SW480 (cell line): Measurements from ENCODE around the gene NHSL2.

ENCODE experiments used
- DNase-seq: peaks from one replicate; pipeline ENCODE4 v3.0.0-alpha.2; 2016; ENCODE audit warnings: low spot score

NHSL2 gene

DNA sequence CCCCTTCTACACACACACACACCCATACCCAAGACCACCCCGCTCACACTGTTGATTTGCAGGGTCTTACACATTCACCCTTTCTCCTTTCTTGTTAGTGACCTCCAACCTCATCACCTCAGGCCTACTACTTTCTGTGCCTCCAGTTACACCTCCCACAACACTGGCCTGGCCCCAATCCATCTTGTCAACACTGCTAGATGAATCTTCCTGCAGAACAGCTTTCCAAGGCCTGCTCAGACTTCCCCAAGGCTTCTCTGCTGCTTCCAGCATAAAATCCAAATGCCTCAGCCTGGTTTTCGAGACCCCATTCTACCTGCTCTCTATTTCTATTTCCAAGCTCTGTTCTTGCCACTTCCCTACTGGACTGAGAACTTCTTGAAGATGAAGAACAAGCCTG lies 79.9 kb downstream of the NHSL2 start:
- no peak for DNase-seq

DNA sequence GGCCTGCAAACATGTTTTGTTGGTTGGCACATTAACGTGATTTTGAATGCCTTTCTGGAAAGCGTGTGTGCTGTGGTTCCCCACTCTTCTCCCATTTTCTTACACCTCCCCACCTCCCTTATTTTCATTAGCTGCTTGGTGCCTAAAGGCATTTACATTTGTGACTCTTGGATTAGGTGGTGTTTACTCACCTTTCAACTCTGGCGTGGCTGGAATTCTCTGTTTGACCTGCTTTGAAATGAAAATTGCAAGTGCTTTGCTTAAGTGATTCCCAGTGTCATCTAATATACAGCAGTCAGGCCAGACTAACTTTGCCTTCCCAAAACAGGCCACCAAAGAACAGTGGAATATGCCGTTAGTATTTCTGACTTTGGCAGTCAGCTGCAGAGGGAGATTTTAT lies 80.5 kb downstream of the NHSL2 start:
- DNase-seq = no peak

GRCh38 chrX:71992711-71993110 lies 82.1 kb downstream of the NHSL2 start:
- no peak for DNase-seq

- no peak for DNase-seq
Measured at GRCh38 chrX:71993371-71993770, 82.7 kb downstream of the NHSL2 start.

DNA sequence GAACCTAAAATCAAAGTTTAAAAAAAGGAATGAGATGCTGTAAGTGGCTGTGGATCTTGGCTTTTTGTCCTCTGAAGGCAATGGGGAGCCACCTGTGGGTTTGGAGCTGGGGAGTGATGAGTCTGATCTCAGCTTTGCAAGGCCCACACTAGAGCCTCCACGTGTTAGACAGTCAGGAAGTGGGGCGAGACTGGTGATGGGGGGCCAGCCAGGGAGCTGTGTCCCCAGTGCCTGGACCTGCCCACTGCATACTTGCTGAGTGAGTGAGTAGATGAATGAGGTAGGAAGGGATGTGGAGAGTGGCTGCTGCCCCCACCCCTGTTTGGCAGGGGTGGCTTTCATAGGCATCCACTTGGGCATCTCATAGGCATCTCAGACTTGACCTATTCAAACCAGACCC lies 84.0 kb downstream of the NHSL2 start:
- DNase-seq = no peak

- no peak for DNase-seq
Measured at GRCh38 chrX:71995122-71995521, 84.5 kb downstream of the NHSL2 start.

GRCh38 chrX:71996136-71996535 lies 85.5 kb downstream of the NHSL2 start:
- DNase-seq = no peak

GRCh38 chrX:71996826-71997225 lies 86.2 kb downstream of the NHSL2 start:
- no peak for DNase-seq

DNA sequence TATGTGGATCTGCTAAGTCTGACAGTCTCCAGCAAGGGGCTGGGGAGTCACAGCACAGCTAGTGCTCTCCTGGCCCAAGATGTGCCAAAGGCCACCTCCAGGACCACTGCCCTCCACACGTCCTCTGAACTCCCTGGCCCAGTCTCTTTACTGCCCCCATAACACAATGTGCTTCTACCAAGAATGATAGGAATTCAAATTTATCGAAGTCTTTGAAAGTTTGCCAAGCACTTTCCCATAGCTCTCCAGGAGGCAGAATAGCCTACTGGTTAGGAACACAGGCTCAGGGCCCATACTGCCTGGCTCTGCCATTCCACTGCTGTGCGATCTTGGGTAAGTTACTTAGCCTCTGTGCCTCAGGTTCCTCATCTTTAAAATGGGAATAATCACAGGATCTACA lies 86.7 kb downstream of the NHSL2 start:
- no peak for DNase-seq

GRCh38 chrX:71998836-71999509 lies 88.3 kb downstream of the NHSL2 start:
- DNase-seq = peak; percentile 36

DNA sequence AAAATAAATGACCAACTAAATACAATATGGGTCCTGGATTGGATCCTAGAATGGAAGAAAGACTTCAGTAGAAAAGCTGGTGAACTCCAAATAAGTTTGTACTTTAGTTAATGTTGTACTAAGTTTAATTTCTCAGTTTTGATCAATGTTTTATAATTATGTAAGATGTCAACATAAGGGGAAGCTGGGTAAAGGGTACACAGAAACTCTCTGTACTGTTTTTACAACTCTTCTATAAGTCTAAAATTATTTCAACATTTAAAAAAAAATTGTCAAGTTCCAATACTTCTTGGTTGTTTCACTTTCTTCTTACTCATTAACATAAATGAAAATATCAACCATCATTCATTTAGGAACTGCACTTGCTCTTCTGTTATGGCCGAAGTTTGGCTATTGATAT lies 88.9 kb downstream of the NHSL2 start:
- DNase-seq = no peak

GRCh38 chrX:72001471-72001870 lies 90.8 kb downstream of the NHSL2 start:
- DNase-seq = no peak

DNA sequence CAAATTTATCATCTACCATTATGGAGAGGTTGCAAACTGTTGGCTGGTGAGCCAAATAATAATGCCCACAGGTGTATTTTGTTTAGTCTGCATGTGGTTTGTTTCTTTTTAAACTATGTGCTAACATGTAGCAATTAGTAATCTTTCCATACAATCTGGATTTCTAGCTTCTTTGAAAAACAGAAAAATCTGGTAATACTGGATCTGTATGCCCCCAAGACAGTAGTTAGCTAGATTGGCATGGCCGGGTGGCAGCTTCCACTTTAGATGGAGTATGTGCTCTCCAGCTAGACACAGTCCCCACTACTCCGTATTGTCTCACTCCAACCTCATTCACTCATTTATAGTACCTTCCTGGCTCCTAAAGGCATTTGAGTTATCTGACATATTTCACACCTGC lies 91.3 kb downstream of the NHSL2 start:
- DNase-seq = no peak

DNA sequence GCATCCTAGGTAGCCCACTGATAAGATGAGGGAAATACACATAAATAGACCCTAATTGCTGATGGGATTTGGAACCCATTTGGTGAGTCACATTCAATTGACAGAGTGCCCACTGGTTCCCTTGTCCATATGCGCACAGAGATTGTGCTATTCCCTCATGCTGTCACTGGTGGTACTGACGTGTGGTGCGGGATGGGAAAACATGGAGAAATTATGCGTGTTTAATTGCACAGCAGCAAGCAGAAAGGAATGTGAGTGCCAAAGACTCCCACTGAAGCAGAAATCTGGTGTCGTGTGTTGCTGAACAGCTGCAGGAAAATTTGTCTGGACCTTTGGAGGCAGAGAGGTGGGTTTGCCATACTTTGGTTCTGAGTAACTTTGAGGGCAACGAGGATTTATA lies 92.2 kb downstream of the NHSL2 start:
- no peak for DNase-seq

DNA sequence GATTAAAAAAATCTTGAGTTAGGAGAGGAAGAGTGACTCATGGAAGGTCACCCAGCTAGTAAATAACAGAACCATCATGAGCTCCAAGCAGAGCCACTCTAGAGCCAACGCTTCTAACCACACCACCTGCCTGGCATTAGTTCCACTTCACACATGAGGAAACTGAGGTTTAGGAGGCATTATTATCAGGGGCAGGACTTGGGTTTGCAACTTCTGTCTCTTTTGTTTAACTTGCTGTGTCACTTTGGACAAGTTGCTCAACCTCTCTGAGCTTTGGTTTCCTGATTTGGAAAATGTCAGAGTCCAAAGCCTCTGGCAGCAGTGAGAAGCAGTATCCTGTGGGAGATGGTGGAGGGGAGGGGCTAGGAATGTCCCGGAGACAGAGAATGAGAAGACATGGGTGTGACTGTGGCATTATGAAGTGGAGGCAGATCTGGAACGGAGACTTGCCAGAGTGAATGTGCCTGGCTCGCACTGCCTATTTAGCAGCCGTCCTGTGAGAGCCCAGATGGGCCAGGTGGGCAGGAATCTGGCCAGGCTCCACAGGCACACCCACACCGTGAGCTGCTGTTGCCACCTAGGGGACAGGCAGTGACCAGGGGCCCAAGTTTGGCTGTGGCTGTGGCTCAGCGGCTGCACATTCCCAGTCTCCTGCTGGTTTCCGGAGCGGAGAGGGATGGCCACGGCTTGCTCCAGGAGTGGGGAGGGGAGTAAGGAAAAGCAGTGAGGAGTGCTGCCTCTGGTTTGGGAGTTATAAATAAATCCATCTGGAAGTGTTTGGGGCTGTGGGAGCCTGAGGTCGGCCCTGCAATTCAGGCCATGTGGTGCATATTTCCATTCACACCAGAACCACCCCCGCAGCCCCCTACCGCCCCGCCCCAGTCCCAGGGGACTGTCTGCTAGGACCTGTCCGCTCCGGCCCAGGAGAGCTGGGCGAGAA lies 93.4 kb downstream of the NHSL2 start:
- peak; percentile 66 for DNase-seq

DNA sequence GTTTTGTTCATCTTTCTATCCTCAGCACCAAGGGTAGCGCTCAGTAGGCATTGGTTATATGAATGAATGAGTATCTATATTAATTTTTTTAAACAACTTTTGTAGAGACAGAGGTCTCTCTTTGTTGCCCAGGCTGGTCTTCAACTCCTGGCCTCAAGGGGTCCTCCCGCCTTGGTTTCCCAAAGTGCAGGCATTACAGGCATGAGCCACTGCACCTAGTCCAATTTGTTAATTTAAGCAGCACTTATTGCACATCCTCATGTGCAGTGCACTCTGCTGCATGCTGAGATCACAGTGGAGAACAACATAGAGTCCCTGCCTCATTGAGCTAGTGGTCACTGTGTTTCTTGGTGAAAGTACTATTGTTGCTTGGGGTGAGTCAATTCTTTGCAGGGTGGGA lies 94.4 kb downstream of the NHSL2 start:
- DNase-seq = no peak

- no peak for DNase-seq
Measured at GRCh38 chrX:72006461-72006860, 95.8 kb downstream of the NHSL2 start.

DNA sequence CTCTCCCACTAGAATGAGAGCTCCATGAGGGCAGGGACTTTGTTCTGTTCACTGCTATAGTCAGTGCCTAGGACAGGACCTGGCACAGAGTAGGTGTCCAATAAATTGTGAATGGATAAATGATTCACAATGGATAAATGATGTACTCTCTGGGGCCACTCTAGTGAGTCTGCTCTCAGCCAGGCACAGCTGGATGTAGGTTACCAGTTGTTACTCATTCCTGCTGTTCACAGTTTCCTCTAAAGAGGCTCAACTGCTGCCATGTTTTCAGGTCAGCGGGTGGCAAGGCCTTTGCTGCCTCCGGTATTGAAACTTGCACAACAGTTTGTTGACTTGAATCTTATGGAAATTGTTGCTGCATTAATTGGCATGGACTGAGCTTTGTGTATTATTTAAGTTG lies 99.1 kb downstream of the NHSL2 start:
- no peak for DNase-seq

DNA sequence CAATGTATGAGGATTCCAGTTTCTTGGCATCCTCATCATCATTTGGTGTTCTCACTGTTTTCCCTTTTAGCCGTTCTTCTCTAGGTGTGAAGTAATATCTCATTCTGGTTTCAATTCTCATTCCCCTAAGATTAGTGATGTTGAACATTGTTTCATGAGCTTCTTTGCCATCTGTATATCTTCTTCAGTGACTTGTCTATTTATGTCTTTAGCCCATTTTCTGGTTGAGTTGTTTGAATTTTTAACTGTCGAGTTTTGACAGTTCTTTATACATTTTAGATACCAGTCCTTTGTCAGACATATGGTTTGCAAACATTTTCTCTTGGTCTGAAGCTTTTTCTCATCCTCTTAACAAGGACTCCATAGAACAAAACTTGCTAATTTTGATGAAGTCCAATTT lies 101.1 kb downstream of the NHSL2 start:
- no peak for DNase-seq

GRCh38 chrX:72015383-72015782 lies 104.7 kb downstream of the NHSL2 start:
- DNase-seq = no peak

- no peak for DNase-seq
Measured at GRCh38 chrX:72016881-72017783, 106.5 kb downstream of the NHSL2 start.
